Colonic mucosa (tissue), 4 donors: ENCODE measurements around the gene WDR36. TPM values are rescaled to one million over a fixed set of nuclear protein-coding genes. Genes with fewer than 3 reads are reported as not detected.

Experiments used
- DNase-seq: peaks from one replicate; pipeline ENCODE4 v3.0.0-alpha.2; 2020
- H3K27ac ChIP-seq: fragments of 200-600 bp; one replicate; pipeline ENCODE4 v1.8.0; 2021
- H3K27me3 ChIP-seq: fragments of 200-600 bp; one replicate; pipeline ENCODE4 v1.8.0; 2021
- H3K36me3 ChIP-seq: fragments of 200-600 bp; one replicate; pipeline ENCODE4 v1.8.0; 2021
- H3K4me1 ChIP-seq: fragments of 200-600 bp; one replicate; pipeline ENCODE4 v1.8.0; 2021; ENCODE audit warnings: mild to moderate bottlenecking
- H3K4me3 ChIP-seq: fragments of 200-600 bp; one replicate; pipeline ENCODE4 v1.8.0; 2021
- H3K9ac ChIP-seq, 2 donors: one replicate each; pipeline ENCODE4 v1.7.0; 2013; ENCODE audit warnings: control low read depth in 2 of 2, low read depth in 2 of 2, low read length in 2 of 2
- H3K9me3 ChIP-seq: fragments of 200-600 bp; one replicate; pipeline ENCODE4 v1.8.0; 2021
- intact Hi-C: fragments of 100-400 bp; cut with DNase I; formaldehyde crosslinking; loops from one replicate; pipeline ENCODE4 v1.14.1; 2022
- total RNA-seq, 2 donors: library from RNA; stranded (reverse); fragmentation: NEBNext Ultra II Directional in 1 of 2; extraction: Animal tissue kit (Norgen Biotek cat#: 25700) in 1 of 2; gene quantifications; one replicate each; pipeline ENCODE4 v1.2.1, GENCODE V29; 2021
- TF ChIP-seq, protein P1 (sequence below): fragments of 200-600 bp; IDR thresholded peaks from one replicate; pipeline ENCODE4 v1.8.0; 2022; ENCODE audit warnings: antibody characterized with exemption, mild to moderate bottlenecking
- donor health status: healthy.
- donor health status: DM: no; HTN: no; CAD: no.
- donor health status: DM: no; HTN: no; CAD: no.

The WDR36 gene
- total RNA-seq, 2 donors from 2014 or later = 14.0 to 19.0 TPM

DNA sequence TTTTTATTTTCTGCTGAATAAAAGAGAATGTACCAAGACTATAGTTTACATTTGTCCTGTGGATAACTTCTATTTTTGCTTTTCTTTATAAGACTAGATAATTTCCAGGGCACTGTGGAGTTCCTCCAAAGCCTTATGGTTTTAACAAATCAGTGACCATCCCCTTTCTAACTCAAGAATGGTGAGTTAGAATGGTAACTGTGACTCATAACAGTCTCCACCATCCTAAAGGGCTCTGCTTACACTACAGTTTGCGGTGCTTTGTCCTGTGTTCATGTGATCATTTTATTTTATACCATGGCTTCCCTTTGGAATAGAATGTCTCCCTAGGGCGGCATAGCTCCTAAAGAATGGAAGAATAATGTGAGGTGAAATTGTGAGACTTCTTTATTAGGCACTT is 30.2 kb downstream of the WDR36 start:
- H3K27me3 ChIP-seq = no peaks in the 10 kb centered on the region
- H3K4me3 ChIP-seq = no peak overlapping the region
- no peaks in the 10 kb centered on the region for H3K9me3 ChIP-seq
- H3K4me1 ChIP-seq = no peaks in the 10 kb centered on the region
- TF ChIP-seq, protein P1, sequence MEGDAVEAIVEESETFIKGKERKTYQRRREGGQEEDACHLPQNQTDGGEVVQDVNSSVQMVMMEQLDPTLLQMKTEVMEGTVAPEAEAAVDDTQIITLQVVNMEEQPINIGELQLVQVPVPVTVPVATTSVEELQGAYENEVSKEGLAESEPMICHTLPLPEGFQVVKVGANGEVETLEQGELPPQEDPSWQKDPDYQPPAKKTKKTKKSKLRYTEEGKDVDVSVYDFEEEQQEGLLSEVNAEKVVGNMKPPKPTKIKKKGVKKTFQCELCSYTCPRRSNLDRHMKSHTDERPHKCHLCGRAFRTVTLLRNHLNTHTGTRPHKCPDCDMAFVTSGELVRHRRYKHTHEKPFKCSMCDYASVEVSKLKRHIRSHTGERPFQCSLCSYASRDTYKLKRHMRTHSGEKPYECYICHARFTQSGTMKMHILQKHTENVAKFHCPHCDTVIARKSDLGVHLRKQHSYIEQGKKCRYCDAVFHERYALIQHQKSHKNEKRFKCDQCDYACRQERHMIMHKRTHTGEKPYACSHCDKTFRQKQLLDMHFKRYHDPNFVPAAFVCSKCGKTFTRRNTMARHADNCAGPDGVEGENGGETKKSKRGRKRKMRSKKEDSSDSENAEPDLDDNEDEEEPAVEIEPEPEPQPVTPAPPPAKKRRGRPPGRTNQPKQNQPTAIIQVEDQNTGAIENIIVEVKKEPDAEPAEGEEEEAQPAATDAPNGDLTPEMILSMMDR = no peak
- no peak for DNase-seq
- intact Hi-C loops = no loop called here
- peaks cover 4% of the 10 kb centered on the region for H3K36me3 ChIP-seq
- no peak overlapping the region for H3K27ac ChIP-seq
- no peak overlapping the region for H3K9ac ChIP-seq

DNA sequence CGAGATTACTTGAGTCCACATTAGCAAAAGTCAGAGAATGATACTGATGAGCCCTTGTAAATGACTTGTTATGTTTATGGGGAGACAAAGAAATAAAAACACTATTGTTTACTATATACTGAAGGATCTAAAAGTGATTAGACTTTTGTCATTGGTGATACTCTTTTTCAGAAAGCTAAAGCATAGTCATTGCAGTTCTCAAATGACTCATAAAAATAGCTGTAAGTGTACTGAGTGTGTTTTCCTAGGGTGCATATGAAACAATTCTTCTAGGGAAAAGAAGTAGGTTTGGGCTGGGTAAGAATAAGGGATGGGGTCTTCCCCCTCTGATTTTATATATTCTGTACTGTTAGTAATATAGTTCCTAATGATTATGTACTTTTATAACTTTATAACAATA is 32.6 kb downstream of the WDR36 start:
- TF ChIP-seq, protein P1 = no peak
- Histone ChIP-seq H3K4me3 (no peak overlapping the region), H3K4me1 (no peaks in the 10 kb centered on the region), H3K9me3 (no peaks in the 10 kb centered on the region), H3K36me3 (peaks cover 4% of the 10 kb centered on the region), H3K27me3 (no peaks in the 10 kb centered on the region), H3K9ac (no peak overlapping the region), H3K27ac (no peak overlapping the region)
- intact Hi-C loops = no loop called here
- DNase-seq = no peak

DNA sequence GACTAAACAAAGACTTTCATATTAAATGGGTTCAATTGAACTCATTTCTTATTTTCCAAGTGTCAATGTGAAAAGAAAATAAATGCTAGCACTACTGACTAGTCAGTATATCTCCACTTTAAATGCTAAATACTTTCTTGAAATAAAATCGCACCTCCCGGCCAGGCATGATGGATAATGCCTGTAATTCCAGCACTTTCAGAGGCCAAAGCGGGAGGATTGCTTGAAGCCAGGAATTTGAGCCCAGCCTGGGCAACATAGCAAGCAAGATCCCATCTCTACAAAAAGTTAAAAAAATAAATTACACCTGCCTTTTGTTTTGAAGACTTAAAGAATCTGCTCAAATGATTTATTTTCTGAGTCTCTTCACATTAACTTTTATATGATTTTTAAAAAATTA is 34.7 kb downstream of the WDR36 start:
- no peaks in the 10 kb centered on the region for H3K4me1 ChIP-seq
- H3K36me3 ChIP-seq = no peaks in the 10 kb centered on the region
- DNase-seq = no peak
- H3K27ac ChIP-seq = no peak overlapping the region
- no peak overlapping the region for H3K9ac ChIP-seq
- intact Hi-C loops = no loop called here
- TF ChIP-seq, protein P1 = no peak
- H3K27me3 ChIP-seq = no peaks in the 10 kb centered on the region
- no peak overlapping the region for H3K4me3 ChIP-seq
- no peaks in the 10 kb centered on the region for H3K9me3 ChIP-seq

DNA sequence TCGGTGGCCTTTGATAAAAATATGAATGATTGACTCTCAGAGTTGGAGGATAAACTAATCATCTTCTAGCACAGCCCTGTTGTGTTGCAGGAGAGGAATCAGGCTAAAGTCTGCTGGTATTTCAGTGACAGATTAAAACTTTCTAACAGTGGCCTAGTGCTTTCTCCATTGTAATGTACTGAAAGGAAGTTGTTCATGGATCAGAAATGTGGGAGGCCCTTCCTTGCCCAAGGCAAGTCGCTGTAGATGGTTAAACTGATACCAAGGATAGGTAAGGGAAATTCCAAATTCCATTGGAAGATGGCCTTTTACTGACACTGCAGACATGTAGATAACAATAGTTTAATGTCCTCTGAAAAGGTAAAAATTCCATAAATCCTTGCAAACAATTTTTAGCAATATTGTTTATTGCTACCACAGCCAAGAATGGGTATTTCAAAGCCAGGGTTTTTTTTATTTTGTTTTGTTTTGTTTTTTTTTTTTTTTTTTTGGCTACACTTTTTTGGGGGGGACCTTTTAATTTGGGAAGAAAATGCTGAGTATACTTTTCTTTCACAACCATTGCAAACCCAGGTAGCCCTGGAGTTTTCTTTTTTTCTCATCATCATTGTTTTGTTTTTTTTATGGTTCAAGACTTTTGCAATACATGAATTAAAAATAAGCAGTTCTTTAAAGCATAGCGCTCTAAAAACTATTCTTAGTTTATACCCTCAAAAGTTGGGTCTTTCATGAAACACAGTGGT is 35.5 kb downstream of the WDR36 start:
- DNase-seq = no peak
- Histone ChIP-seq H3K27me3 (no peaks in the 10 kb centered on the region), H3K9me3 (no peaks in the 10 kb centered on the region), H3K27ac (no peak overlapping the region), H3K4me3 (no peak overlapping the region), H3K36me3 (no peaks in the 10 kb centered on the region), H3K4me1 (no peaks in the 10 kb centered on the region), H3K9ac (no peak overlapping the region)
- intact Hi-C loops = no loop called here
- TF ChIP-seq, protein P1 = no peak

DNA sequence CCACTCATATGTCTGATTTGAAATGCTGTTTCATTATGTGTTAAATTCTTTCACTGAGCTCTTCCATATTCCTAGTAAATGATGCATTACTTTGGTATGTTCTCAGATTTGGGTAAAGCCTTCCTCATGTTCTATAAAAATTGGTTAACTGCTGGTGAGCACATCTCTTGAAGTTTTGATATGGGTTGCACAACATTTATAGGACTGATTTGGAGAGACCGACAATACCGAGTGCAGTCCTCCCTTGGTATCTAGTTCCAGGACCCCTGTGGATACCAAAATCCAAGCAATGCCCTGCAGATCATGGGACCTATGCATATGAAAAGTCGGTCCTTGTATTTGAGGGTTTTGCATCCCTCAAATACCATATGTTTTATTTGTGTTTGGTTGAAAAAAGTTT is 37.8 kb downstream of the WDR36 start:
- no peaks in the 10 kb centered on the region for H3K27me3 ChIP-seq
- H3K4me1 ChIP-seq = no peaks in the 10 kb centered on the region
- H3K9ac ChIP-seq = no peak overlapping the region
- intact Hi-C loops = no loop called here
- no peaks in the 10 kb centered on the region for H3K9me3 ChIP-seq
- H3K36me3 ChIP-seq = no peaks in the 10 kb centered on the region
- DNase-seq = no peak
- TF ChIP-seq, protein P1 = no peak
- H3K4me3 ChIP-seq = no peak overlapping the region
- H3K27ac ChIP-seq = no peak overlapping the region
